Measurements from ENCODE around the gene CDKN1C.

- no peak for TF ChIP-seq CTCF (IDR thresholded peaks at IDR 0.05)
- TF ChIP-seq JUND (IDR thresholded peaks at IDR 0.05) = no peak
- TF ChIP-seq GABPA (IDR thresholded peaks at IDR 0.05; ENCODE audit: low read depth) = no peak
- TF ChIP-seq CHD2 (IDR thresholded peaks at IDR 0.05; ENCODE audit: low read length, partially characterized antibody) = no peak
- TF ChIP-seq TAF1 (IDR thresholded peaks at IDR 0.05; ENCODE audit: borderline replicate concordance, low read depth, low read length) = no peak
- TF ChIP-seq TCF12 (IDR thresholded peaks at IDR 0.05) = no peak
- TF ChIP-seq RFX5 (IDR thresholded peaks at IDR 0.05; ENCODE audit: low read length) = no peak
- TF ChIP-seq USF2 (IDR thresholded peaks at IDR 0.05; ENCODE audit: borderline replicate concordance, low read depth, low read length) = no peak
- TF ChIP-seq EP300 (IDR thresholded peaks at IDR 0.05; ENCODE audit: borderline replicate concordance in 1 of 2, low read depth in 1 of 2, low read length in 1 of 2) = no peak
- TF ChIP-seq SIN3A (IDR thresholded peaks at IDR 0.05; ENCODE audit: borderline replicate concordance, low read depth, low read length) = no peak
- no peak for TF ChIP-seq RAD21 (IDR thresholded peaks at IDR 0.05; ENCODE audit: low read length)
- TF ChIP-seq MAX (IDR thresholded peaks at IDR 0.05; ENCODE audit: low read depth) = no peak
- TF ChIP-seq POLR2AphosphoS5 (IDR thresholded peaks at IDR 0.05; ENCODE audit: low read depth, low read length) = no peak
Observed at GRCh38 chr11:2870969-2871680, 14.4 kb downstream of the CDKN1C start.

Measured in SK-N-SH (cell line).